ENCODE results near the gene CSPG4.
"Not testable (repeated sequence)": the region's sequence is repeated elsewhere in the genome, so short reads cannot be mapped to it uniquely, and the experiment has no call there.

Gene CSPG4

GRCh38 chr15:75725006-75725718, 12.5 kb upstream of the CSPG4 start:
- DNase-seq: no peak

- no peak for DNase-seq
Measured at GRCh38 chr15:75723847-75724660, 11.4 kb upstream of the CSPG4 start.

DNA sequence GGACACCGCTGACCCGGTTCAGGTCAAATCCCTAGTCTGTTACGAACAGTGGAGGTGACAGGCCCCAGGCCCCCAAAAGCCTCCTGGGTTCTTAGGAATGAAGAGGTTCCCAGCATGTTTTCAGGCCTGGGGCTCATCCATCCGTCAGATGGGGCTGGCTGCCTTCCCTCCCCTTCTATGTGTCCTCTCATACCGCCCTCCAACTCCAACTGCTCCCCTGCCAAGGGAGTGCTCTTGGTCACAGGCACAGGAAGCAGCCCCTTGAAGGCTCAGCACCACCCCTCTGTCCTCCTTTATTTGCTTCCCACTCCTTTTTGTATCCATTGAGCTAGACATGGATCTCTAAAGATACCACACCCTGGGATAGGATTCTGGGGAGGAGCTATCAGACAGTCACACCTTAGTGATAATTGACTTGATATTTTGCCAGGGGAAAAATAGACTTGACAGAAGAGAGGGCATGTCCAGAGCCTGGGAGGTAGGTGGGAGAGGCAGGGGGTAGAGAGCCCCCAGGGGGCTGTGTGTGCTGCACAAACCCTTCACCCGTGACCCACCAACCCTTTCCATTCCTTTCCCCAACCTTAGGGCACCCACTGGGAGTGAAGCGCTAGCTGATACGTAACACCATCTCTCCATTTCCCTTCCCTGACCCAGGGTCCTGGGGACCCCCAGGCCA, 10.7 kb upstream of the CSPG4 start:
- DNase-seq: no peak

DNA sequence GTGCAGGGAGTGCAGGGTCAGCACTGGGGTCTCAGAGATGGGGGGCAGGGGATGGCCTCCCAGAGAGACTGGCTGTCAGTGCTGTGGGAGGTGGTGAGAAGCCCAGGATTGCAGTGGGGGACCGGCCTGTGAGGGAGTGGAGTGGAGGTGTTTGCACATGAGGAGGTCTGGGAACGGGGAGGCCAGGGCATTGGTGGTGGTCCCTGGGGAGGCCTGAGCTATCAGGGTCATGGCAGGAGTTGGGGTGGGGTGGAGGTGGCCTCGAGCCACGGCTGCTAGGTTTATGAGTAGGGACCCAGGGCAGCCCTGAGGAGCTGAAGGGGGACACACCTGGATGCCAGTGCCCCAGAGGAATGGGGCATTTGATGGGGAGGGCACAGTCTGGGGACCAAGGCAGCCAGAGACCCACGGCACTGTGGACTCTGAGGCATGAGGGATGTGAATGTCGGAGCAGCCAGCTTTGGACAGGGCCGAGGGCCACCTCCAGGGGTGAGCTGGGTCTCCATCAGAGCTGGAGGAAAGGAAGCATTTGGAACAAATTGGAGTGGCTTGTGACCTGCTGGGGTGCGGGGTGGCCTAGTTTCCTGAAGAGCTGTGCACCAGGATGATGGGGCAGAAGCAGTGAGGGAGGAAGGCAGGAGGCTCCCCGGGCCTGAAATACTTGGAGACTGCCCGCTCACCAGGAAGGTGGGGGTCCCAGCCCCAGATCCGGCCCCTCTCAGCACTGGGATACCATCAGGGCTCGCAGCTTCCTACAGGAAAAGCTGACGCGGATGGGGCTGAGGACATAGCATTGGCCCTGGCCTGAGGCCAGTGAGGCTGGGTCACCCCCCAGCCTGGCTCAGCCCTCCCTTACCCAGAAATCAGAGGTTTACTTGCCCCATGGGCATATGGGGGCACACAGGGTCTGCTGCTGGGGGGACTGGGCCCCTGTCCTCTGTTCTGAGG, 9.5 kb upstream of the CSPG4 start:
- no peak for DNase-seq

GRCh38 chr15:75721480-75721922, 8.9 kb upstream of the CSPG4 start:
- no peak for DNase-seq

- peak; percentile 14 for DNase-seq
Measured at GRCh38 chr15:75720787-75721479, 8.3 kb upstream of the CSPG4 start.

DNA sequence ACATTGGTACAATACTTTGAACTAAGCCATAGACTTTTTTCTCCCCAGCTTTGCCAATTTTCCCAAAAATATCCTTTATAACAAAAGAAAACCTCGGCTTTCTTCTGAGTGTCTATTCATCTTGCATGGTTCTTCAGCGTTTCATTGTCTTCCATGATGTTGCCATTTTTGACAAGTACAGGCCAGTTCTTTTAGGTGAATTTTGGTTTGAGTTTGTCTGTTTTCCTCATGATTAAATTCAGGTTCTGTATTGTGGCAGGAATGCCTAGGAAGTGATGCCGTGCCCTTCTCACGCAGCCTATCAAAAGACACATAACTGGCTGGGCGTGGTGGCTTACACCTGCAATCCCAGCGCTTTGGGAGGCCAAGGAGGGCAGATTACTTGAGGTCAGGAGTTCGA, 7.6 kb upstream of the CSPG4 start:
- no peak for DNase-seq

GRCh38 chr15:75718328-75718727, 5.7 kb upstream of the CSPG4 start:
- no peak for DNase-seq

DNA sequence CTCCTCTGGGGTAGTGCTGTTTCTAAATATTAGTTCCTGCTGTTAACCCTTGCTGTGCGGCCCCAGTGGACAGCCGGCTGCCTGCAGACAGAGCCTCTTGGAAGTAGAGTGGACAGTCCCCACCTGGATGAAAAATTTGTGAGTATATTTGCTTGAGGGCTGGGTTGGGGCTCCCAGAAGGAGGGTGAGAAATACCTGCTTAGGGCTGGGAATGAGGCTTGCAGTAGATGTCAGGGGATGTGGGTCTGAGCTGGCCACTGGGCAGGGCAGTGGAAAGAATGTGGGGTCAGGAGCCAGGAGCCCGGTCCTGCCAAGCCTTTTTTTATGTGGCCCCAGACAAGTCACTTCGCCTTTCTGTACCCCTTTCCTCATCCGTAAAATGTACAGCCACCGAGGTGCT, 4.4 kb upstream of the CSPG4 start:
- not testable (repeated sequence) for DNase-seq

DNA sequence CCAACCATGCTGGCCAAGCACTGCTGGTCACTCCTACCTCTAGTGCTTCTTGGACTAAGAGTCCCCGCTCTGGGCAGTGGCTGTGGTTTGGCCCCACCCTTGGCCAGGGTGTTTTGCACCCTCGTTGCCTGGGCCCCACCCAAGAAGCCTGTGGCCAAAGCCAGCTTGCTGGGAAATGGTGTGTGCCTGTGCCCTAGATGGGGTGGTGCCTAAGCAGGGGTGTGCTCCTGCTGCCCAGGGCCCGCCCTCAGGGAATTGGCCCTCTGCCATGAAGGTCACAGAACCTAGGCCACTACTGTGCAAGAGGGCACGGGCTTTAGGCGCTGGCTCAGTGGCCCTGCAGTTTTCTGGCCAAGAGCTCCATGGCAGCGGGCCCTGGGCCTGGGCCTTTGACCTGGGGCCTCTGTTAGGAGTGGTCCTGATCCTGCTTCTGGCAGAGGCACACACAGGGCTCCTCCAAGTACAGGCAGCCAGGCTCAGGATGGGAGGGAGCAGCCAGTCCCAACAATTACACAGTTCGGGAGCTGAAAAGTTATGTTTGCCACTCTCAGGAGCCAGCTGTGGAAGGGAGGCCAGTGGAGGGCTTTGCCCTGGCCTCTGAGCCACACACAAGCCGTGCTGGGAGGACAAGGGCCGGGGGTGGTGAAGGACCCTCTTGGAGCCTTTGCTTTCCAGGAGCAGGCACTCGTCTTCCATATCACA, 3.8 kb upstream of the CSPG4 start:
- DNase-seq: not testable (repeated sequence)

GRCh38 chr15:75715312-75715832, 2.7 kb upstream of the CSPG4 start:
- not testable (repeated sequence) for DNase-seq

- DNase-seq: no peak
Measured at GRCh38 chr15:75714195-75714594, 1.5 kb upstream of the CSPG4 start.

DNA sequence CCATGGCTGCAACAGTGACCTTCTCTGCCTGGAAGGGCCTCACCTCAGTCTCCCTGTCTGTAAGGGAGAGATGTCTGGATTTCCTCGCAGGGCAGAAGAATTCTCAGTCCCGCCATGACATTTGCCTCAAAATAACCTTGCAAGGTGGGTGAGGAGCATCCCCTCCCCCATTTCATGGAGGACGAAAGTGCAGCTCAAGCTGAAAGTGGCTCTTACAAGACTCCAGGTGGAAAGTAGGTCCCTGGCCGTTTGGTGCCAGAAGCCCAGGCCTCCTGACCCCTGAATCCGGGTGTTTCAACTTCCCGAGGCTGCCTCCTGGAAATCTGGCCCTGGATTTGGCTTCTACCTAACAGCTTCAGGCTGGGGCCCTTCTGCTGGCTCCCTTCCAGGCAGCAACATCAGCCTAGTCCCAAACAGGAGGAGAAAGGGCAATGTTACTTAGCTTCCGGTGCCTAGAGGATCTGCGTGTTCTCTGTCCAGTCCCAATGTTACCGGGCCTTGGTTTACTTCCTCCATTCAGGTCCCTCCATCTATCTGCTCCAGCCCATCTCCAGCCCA, 769 bp upstream of the CSPG4 start:
- no peak for DNase-seq

DNA sequence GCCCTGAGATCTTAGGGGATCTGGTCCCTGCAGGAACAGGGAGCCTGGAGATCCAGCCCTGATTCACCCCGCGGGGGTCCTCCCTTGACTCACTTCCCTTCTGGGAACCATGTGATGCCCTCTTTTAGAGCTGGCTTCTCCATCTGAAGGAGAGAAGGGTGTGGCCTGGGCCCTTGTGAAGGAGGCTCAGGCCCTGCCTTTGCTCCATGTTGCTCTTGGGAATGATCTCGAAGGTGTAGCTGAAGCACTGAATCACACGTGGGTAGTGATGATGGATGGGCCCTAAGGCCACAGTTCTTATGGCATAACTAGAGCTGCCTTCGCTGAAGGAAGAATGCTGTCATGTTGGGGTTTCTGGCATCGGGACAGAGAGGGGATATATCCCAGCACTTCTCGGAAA, 1.2 kb downstream of the CSPG4 start:
- not testable (repeated sequence) for DNase-seq

GRCh38 chr15:75710874-75711273, 1.8 kb downstream of the CSPG4 start:
- DNase-seq: not testable (repeated sequence)

DNA sequence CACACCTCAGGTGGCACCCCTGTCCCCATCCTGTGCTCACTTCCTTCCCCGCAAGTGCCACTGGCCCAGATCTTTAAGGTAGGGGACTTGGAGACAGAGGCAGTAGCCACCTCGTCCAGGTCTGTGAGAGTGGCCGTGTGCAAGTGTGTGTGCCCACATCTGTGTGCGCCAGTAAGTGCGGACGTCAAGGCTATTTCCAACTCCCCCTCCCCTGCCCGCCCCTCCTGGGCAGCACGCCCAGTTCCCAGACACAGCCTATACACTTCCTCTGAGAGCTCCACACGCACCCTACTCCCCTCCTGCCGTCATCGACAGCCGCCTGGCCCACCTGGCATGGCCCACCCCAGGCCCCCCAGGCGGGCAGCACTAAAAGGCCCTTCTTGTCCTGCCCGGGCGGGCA, 3.2 kb downstream of the CSPG4 start:
- DNase-seq: not testable (repeated sequence)

DNA sequence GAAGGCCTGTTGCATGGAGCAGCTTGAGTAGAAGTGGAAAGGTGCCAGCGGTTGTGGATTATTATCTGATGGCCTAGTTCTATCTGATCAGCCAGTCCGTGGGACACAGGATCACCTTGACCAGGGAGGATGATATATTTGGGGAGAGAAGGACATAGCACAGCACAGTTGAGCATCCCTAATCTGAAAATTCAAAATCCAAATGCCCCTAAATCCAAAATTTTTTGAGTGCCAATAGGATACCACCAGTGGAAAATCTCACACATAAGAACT, 6.0 kb downstream of the CSPG4 start:
- DNase-seq: no peak

DNA sequence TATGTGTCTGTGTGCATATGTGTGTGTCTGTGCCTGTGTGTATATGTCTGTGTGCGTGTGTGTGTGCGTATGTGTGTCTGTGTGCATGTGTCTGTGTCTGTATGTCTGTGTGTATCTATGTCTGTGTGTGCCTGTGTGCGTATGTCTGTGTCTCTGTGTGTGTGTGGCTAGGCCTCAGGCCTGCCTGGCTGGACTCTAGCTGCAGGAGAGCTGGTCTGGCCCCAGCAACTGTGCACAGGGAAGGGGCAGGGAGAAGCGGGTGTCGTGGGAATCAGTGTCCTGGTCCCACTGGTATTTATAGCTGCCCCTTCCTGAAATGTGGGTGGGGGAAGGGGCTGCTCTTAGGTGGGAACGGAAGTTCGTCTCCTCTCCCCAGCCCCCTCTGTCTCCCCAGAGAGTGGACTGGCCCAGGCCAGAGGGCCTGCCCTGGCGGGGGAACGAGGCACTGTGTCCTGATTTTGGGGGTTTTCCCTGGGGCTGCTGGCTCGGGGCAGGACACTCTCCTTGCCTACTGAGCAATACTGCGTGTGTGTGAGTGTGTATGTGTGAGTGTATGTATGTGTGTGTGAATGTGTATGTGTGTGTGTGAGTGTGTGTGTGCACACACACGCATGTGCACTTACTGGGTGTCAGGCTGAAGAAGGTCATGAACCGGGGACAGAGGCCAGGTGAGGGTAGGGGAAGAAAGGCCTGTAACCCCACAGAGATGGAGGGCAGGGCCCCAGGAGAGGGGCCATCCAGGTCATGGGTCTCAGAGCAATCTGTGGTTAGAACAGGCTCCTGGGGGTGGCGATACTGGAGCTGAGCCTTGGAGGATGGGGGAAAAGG, 6.6 kb downstream of the CSPG4 start:
- no peak for DNase-seq

DNA sequence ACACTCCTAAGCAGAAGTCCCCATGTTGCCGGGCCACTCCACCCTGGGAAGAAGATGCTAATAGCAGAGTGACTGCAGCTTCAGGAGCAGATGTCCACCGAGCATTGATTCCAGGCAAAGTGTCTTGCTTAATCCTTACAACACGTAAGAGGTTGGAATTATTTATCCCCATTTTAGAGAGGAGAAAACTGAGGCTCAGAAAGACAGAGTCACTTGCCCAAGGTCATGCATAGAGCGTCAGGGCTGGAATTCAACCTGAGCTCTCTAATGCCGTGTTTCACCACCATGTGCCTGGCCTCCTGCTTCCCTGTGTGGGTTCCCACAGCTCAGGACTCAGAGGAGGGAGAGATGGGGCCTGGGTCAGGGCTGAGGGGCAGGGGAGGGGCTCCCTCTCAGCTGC, 7.3 kb downstream of the CSPG4 start:
- DNase-seq: not testable (repeated sequence)

DNA sequence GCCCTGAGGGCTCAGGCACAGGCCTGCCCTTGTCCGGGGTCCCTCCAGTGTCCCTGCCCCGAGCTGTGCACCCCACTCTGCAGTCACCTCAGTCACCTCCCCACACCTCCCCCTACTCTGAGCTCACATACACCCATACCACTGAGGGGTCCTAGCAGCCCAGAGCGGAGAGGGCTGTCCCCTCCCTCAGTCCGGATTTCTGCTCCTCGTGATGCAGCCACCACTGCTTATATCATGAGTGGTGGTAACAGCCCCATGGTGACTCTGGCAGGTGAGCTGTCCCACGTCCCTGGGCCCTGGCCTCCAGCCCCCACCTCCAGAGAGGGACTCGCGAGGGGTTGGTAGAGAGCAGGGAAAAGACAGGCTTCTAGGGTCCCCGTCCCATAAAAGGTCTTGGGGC, 8.0 kb downstream of the CSPG4 start:
- DNase-seq: no peak
